Right lobe of liver (tissue), 4 donors: ENCODE results near the gene KIRREL3.

Experiments used
- POLR2A ChIP-seq: fragments of 450-650 bp; IDR thresholded peaks from one replicate; pipeline ENCODE4 v1.6.1; 2017; ENCODE audit warnings: antibody characterized with exemption, mild to moderate bottlenecking
- TF ChIP-seq, protein P1 (sequence below), 4 donors: fragments of 200-600 bp in 3 of 4; fragments of 450-650 bp in 1 of 4; IDR thresholded peaks; one replicate each; pipeline versions ENCODE4 v1.5.1 to v1.8.0; 2016 to 2022; ENCODE audit warnings: antibody characterized with exemption in 4 of 4, mild to moderate bottlenecking in 2 of 4
- donor health status: DM: no; HTN: no; CAD: no.
- donor health status: DM: no; HTN: no; CAD: no.
- donor health status: DM: no; HTN: yes; CAD: no.

DNA sequence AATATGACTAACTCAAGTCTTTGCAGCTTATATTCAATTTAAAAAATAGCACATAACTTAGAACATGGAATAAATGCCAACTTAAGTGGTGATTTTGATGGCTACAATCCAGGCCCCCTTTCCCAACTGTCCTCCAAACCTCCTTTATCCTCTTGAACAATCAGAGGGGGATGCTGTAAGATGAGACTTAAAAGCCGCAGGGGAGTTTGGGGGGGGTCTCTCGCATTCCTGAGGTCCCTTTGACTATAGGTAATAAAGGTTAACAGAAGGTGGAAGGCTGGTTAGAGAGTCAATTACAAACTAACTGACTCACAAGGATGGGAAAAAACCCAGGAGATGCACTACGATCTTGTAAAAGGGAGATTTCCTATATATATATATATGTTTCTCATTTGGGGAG, 101.8 kb downstream of the KIRREL3 start:
- TF ChIP-seq, protein P1, sequence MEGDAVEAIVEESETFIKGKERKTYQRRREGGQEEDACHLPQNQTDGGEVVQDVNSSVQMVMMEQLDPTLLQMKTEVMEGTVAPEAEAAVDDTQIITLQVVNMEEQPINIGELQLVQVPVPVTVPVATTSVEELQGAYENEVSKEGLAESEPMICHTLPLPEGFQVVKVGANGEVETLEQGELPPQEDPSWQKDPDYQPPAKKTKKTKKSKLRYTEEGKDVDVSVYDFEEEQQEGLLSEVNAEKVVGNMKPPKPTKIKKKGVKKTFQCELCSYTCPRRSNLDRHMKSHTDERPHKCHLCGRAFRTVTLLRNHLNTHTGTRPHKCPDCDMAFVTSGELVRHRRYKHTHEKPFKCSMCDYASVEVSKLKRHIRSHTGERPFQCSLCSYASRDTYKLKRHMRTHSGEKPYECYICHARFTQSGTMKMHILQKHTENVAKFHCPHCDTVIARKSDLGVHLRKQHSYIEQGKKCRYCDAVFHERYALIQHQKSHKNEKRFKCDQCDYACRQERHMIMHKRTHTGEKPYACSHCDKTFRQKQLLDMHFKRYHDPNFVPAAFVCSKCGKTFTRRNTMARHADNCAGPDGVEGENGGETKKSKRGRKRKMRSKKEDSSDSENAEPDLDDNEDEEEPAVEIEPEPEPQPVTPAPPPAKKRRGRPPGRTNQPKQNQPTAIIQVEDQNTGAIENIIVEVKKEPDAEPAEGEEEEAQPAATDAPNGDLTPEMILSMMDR (IDR thresholded peaks at IDR 0.05) = no peak
- TF ChIP-seq POLR2A = no peak
